GM12872 (cell line): ENCODE measurements around the gene PRR9.

Experiments used
- TF ChIP-seq, protein P1 (sequence below): IDR thresholded peaks from 3 replicates; pipeline ENCODE4 v1.5.1; 2011; ENCODE audit warnings: low read depth, mild to moderate bottlenecking, low read length, moderate library complexity; ENCODE audit not compliant: insufficient read depth

Gene PRR9

DNA sequence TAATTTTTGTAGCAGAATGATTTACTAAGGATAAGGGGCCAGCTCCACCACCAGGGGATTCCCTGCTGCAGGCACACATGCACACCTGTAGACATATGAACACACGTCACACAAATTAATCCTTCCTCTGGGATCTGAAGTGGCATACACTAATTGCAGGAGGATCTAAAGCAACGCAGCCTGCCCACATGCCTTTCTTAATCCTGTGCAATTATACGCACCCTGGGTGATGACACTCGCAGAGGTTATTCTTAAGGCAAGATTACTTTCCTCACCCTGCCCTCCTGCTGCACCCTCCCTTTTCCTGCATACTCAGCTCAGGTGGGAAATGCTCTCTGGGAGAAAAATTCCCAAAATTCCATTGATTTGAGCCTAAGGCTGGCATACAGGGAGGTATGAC lies 34.6 kb downstream of the PRR9 start:
- TF ChIP-seq, protein P1, sequence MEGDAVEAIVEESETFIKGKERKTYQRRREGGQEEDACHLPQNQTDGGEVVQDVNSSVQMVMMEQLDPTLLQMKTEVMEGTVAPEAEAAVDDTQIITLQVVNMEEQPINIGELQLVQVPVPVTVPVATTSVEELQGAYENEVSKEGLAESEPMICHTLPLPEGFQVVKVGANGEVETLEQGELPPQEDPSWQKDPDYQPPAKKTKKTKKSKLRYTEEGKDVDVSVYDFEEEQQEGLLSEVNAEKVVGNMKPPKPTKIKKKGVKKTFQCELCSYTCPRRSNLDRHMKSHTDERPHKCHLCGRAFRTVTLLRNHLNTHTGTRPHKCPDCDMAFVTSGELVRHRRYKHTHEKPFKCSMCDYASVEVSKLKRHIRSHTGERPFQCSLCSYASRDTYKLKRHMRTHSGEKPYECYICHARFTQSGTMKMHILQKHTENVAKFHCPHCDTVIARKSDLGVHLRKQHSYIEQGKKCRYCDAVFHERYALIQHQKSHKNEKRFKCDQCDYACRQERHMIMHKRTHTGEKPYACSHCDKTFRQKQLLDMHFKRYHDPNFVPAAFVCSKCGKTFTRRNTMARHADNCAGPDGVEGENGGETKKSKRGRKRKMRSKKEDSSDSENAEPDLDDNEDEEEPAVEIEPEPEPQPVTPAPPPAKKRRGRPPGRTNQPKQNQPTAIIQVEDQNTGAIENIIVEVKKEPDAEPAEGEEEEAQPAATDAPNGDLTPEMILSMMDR: no peak

DNA sequence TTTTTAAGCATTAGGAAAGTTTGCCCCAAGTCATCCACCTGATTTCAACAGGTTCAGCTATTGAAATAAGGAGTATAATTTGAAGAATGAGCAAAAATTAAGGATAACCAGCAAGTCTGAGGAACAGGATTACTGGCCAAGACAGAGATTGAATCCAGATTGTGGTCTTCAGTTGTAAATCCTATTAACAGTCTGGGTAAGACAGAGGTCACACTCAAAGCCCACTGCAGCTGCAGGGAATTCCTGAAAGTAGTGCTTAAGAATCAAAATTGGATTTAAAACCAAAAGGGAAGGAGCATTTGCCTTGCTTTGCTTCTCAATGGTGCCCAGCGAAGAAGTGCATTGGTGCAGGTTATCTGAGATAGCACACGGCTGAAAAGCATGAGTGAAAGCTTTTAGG lies 35.7 kb downstream of the PRR9 start:
- TF ChIP-seq, protein P1: no peak

DNA sequence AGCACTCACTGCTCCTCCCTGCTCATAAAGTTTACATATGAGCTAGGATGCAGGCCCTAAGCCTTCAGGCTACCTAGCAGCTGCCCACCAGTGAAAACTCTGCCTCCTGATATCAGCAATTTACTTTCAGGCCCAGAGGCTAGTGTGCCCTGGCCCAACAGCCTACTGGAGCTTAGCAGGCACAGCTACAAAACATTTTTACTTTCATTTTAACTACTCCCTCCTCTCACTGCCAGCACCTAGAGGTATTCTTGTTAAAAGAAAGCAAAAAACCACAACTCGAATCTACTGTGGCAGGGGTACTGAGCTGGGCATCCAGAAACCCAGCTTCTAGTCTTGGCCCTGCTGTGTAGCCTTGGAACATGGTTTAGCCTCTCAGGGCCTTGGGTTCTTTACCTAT lies 36.3 kb downstream of the PRR9 start:
- TF ChIP-seq, protein P1: no peak

DNA sequence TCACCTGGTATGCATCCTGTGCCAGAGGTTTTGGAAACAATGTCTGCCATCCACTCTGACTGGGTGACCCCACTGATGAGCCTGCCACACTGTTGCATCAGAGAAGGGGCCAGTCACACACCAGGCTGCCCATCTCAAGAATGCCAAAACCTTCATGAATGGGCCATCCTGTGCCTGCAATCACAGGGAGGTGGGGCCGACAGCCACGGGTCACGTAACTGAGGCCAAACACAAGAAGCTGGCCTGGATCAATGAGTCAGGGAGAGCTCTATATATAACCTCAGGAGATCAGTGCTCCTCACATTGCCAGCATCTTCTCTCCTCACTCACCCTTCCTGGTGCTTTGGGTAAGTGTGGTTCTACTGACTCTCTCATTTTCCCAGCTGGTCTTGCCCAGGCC lies 42.0 kb downstream of the PRR9 start, which contains the start of gene LORICRIN:
TSS of gene LORICRIN (plus strand) at position 301 of the 400 bp plus-strand sequence. CDS start 1,263 bp downstream, outside the sequence.
- TF ChIP-seq, protein P1: no peak

DNA sequence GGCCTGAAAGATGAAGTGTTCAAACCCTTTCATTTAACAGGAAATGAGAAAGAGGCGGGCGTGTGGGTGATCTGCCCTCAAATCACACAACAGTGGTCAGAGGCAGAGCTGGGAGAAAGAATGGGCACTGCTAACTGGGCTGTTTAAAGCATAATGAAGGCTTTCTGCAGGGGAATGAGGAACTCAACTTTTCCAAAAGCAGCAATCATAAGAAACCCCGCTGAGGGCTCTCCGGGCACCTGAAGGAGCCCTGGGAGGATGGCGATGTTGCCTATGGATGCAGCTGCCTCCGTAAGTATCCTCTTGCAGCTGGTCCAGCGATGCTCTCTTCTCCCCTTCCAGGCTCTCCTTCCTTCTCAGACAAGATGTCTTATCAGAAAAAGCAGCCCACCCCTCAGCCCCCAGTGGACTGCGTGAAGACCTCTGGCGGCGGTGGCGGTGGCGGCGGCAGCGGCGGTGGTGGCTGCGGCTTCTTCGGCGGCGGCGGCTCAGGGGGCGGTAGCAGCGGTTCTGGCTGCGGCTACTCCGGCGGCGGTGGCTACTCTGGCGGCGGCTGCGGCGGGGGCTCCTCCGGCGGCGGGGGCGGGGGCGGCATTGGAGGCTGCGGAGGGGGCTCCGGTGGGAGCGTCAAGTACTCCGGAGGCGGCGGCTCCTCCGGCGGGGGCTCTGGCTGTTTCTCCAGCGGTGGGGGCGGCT lies 43.3 kb downstream of the PRR9 start:
- TF ChIP-seq, protein P1: no peak

DNA sequence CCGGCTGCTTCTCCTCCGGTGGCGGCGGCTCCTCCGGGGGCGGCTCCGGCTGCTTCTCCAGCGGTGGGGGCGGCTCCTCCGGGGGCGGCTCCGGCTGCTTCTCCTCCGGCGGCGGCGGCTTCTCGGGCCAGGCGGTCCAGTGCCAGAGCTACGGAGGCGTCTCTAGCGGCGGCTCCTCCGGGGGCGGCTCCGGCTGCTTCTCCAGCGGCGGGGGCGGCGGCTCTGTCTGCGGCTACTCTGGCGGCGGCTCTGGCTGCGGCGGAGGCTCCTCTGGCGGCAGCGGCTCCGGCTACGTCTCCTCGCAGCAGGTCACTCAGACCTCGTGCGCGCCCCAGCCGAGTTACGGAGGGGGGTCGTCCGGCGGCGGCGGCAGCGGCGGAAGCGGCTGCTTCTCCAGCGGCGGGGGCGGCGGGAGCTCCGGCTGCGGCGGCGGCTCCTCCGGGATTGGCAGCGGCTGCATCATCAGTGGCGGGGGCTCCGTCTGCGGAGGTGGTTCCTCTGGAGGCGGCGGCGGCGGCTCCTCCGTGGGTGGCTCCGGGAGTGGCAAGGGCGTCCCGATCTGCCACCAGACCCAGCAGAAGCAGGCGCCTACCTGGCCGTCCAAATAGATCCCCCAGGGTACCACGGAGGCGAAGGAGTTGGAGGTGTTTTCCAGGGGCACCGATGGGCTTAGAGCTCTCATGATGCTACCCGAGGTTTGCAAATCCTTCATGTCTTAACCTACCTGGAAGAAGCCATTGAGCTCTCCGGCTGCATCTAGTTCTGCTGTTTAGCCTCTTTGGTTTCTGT lies 44.1 kb downstream of the PRR9 start:
- TF ChIP-seq, protein P1: no peak

DNA sequence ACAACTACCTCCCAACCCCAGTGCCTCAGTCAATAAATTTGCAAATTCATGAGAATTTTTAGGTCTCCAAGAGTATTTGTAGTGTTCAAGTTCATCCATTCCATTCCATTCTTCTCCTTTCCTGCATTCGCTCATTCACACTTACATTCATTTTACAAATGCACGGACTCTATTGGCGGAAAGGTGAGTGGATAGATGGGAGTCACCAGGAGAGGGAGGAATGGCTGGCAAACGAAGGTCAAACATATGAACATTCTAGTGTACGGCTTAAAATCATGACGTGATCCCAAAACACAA lies 44.6 kb downstream of the PRR9 start:
- TF ChIP-seq, protein P1: no peak
